Spleen (tissue), 11 donors: ENCODE data around the gene USP2. TPM values are rescaled to one million over a fixed set of nuclear protein-coding genes. Genes with fewer than 3 reads are reported as not detected.

Experiments
- DNase-seq: peaks from one replicate; pipeline ENCODE4 v3.0.0-alpha.2; 2020
- H3K27ac ChIP-seq, 8 donors: fragments of 200-600 bp; sonication (generic) in 7 of 8; 1 replicate in 4 of 8; 2 replicates in 4 of 8; pipeline versions ENCODE4 v1.5.0 to v1.8.0; 2016 to 2021; ENCODE audit warnings: inconsistent platforms in 4 of 8, mild to moderate bottlenecking in 4 of 8, moderate library complexity in 1 of 8
- H3K27me3 ChIP-seq, 7 donors: fragments of 200-600 bp; sonication (generic) in 6 of 7; replicated peaks in 1 of 7; 1 replicate in 4 of 7; 2 replicates in 3 of 7; pipeline versions ENCODE4 v1.5.0 to v1.8.0; 2016 to 2021; ENCODE audit warnings: inconsistent platforms in 3 of 7, mild to moderate bottlenecking in 1 of 7
- H3K36me3 ChIP-seq, 6 donors: fragments of 200-600 bp; sonication (generic) in 5 of 6; 1 replicate in 4 of 6; 2 replicates in 2 of 6; pipeline versions ENCODE4 v1.5.0 to v1.8.0; 2016 to 2021; ENCODE audit warnings: inconsistent platforms in 2 of 6
- H3K4me1 ChIP-seq, 6 donors: fragments of 200-600 bp; sonication (generic) in 5 of 6; 1 replicate in 3 of 6; 2 replicates in 3 of 6; pipeline versions ENCODE4 v1.5.0 to v1.8.0; 2016 to 2021; ENCODE audit warnings: inconsistent platforms in 3 of 6
- H3K4me3 ChIP-seq, 8 donors: fragments of 200-600 bp; sonication (generic) in 7 of 8; 1 replicate in 4 of 8; 2 replicates in 4 of 8; pipeline versions ENCODE4 v1.5.0 to v1.8.0; 2016 to 2021; ENCODE audit warnings: inconsistent platforms in 4 of 8, mild to moderate bottlenecking in 4 of 8, moderate library complexity in 2 of 8
- H3K9me3 ChIP-seq, 8 donors: fragments of 200-600 bp; sonication (generic) in 7 of 8; 1 replicate in 4 of 8; 2 replicates in 4 of 8; pipeline versions ENCODE4 v1.5.0 to v1.8.0; 2016 to 2021; ENCODE audit warnings: inconsistent platforms in 4 of 8
- CTCF ChIP-seq, 11 experiments: fragments of 200-600 bp in 7 of 11; fragments of 450-650 bp in 4 of 11; sonication (generic) in 4 of 11; IDR thresholded peaks in 8 of 11; conservative IDR thresholded peaks in 3 of 11; 1 replicate in 7 of 11; 2 replicates in 4 of 11; pipeline versions ENCODE4 v1.4.0 to v1.8.0; 2016 to 2021; ENCODE audit warnings: antibody characterized with exemption in 11 of 11, inconsistent platforms in 4 of 11, mild to moderate bottlenecking in 1 of 11
- POLR2A ChIP-seq, 3 donors: fragments of 450-650 bp; IDR thresholded peaks; one replicate each; pipeline ENCODE4 v1.5.1; 2017; ENCODE audit warnings: antibody characterized with exemption in 3 of 3, mild to moderate bottlenecking in 1 of 3
- POLR2AphosphoS5 ChIP-seq, 3 donors: sonication (generic); formaldehyde crosslinking; IDR thresholded peaks; one replicate each; pipeline ENCODE4 v1.5.1; 2017; ENCODE audit warnings: antibody characterized with exemption in 3 of 3
- WGBS, 5 donors: extraction: QIAGEN DNeasy Blood & Tissue Kit in 3 of 5; methylation state at CpG; one replicate each; pipeline versions ENCODE4 v1.1.5 to v1.1.7; 2013 to 2018; 5-methylcytosine and 5-hydroxymethylcytosine counted together
- intact Hi-C: fragments of 100-400 bp; cut with DNase I; formaldehyde crosslinking; loops from one replicate; pipeline ENCODE4 v1.15.0; 2023; ENCODE audit warnings: low total_unique reads
- polyA plus RNA-seq, 3 donors: library from polyadenylated mRNA; stranded (reverse); fragments of 200-250 nt; gene quantifications; one replicate each; pipeline ENCODE4 v1.2.1, GENCODE V29; 2013
- total RNA-seq, 7 donors: library from RNA; depleted of rRNA in 3 of 7; stranded (reverse); fragments of >200 nt in 3 of 7; fragmentation: NEBNext Ultra II Directional in 4 of 7; extraction: Animal tissue kit (Norgen Biotek cat#: 25700) in 4 of 7; gene quantifications; one replicate each; pipeline versions ENCODE4 v1.1.0 to v1.2.1, GENCODE V29; 2016 to 2021
- donor health status: healthy with polysubstance abuse.
- donor health status: DM: no; HTN: no; CAD: no; lungs with moderate emphysema.
- donor health status: DM: no; HTN: no; CAD: no.
- donor health status: Bipolar disorder and iron deficiency.
- donor health status: healthy.
- donor health status: DM: no; HTN: no; CAD: no.
- donor health status: DM: yes; HTN: yes; CAD: no.

USP2 gene
- total and polyA plus RNA-seq, 10 donors, result 0.15 to 0.88 (median 0.45) TPM

- peaks cover 0 to 18% (median 8%) of the 10 kb centered on the region in 6 donors for H3K36me3 ChIP-seq
- 4 to 11% (median 6%) methylated on average over 28 to 53 of the region's 53 CpGs for WGBS, 5 donors
- peak; percentile 45 to 65 (median 54) for TF ChIP-seq POLR2AphosphoS5 (IDR thresholded peaks at IDR 0.05)
- no peak for TF ChIP-seq CTCF (IDR thresholded peaks at IDR 0.05 in 8 of 11, conservative IDR thresholded peaks at IDR 0.05 in 3 of 11)
- TF ChIP-seq POLR2A (IDR thresholded peaks at IDR 0.05), result no peak
- peak within 1 kb of the TSS; percentile 11 to 70 (median 44) for H3K4me3 ChIP-seq
- H3K27ac ChIP-seq, result peak within 1 kb of the TSS; percentile 63 to 91 (median 87)
- peak; percentile 85 for DNase-seq
- peaks cover 33 to 67% (median 58%) of the 10 kb centered on the region in 6 donors for H3K4me1 ChIP-seq
- H3K9me3 ChIP-seq, result no peaks in the 10 kb centered on the region
- intact Hi-C loops, result no loop called here
- peaks cover 6 to 68% (median 16%) of the 10 kb centered on the region in 7 donors for H3K27me3 ChIP-seq
Observed at GRCh38 chr11:119340335-119341221, 40.9 kb downstream of the USP2 start, which contains the start of gene C1QTNF5. C1QTNF5 (minus strand) TSS chr11:119340883; CDS start chr11:119340397, 486 bp downstream.

GRCh38 chr11:119339589-119340334 is 41.7 kb downstream of the USP2 start:
- TF ChIP-seq POLR2A (IDR thresholded peaks at IDR 0.05) (no peak), POLR2AphosphoS5 (IDR thresholded peaks at IDR 0.05) (peak in 2 of 3 donors; percentile 58 to 63), CTCF (IDR thresholded peaks at IDR 0.05 in 8 of 11, conservative IDR thresholded peaks at IDR 0.05 in 3 of 11) (peak; percentile 16 to 92 (median 80))
- Histone ChIP-seq H3K27me3 (peaks cover 6 to 60% (median 16%) of the 10 kb centered on the region in 7 donors), H3K4me1 (peaks cover 40 to 75% (median 66%) of the 10 kb centered on the region in 6 donors), H3K27ac (peak overlapping the region; percentile 63 to 91 (median 87)), H3K9me3 (no peaks in the 10 kb centered on the region), H3K4me3 (peak overlapping the region; percentile 11 to 70 (median 44)), H3K36me3 (peaks cover 0 to 18% (median 8%) of the 10 kb centered on the region in 6 donors)
- DNase-seq, result peak; percentile 89
- intact Hi-C loops, result no loop called here
- 0 to 37% (median 11%) methylated on average over 5 to 86 of the region's 86 CpGs for WGBS, 5 donors

- TF ChIP-seq POLR2A (IDR thresholded peaks at IDR 0.05) (no peak), POLR2AphosphoS5 (IDR thresholded peaks at IDR 0.05) (no peak), CTCF (IDR thresholded peaks at IDR 0.05 in 8 of 11, conservative IDR thresholded peaks at IDR 0.05 in 3 of 11) (no peak)
- Histone ChIP-seq H3K4me1 (peaks cover 40 to 80% (median 67%) of the 10 kb centered on the region in 6 donors), H3K4me3 (peak overlapping the region in 7 of 8 donors; percentile 38 to 70 (median 46)), H3K36me3 (peaks cover 0 to 18% (median 8%) of the 10 kb centered on the region in 6 donors), H3K27ac (peak overlapping the region in 2 of 8 donors; percentile 87 to 89), H3K27me3 (peaks cover 6 to 53% (median 16%) of the 10 kb centered on the region in 7 donors), H3K9me3 (no peaks in the 10 kb centered on the region)
- DNase-seq, result peak; percentile 64
- 73 to 77% (median 76%) methylated on average over 6 to 11 of the region's 11 CpGs for WGBS, 5 donors
- intact Hi-C loops, result no loop called here
Observed at GRCh38 chr11:119338965-119339588, 42.4 kb downstream of the USP2 start.
